GM12801 (cell line): ENCODE results near the gene SUGCT.

ENCODE experiments used
- TF ChIP-seq, protein P1 (sequence below): IDR thresholded peaks from one replicate; pipeline ENCODE4 v1.5.1; 2011; ENCODE audit warnings: control low read depth; ENCODE audit not compliant: insufficient read length; ENCODE audit errors: extremely low read depth

The SUGCT gene

GRCh38 chr7:40659231-40659630 is 524.4 kb downstream of the SUGCT start:
- TF ChIP-seq, protein P1, sequence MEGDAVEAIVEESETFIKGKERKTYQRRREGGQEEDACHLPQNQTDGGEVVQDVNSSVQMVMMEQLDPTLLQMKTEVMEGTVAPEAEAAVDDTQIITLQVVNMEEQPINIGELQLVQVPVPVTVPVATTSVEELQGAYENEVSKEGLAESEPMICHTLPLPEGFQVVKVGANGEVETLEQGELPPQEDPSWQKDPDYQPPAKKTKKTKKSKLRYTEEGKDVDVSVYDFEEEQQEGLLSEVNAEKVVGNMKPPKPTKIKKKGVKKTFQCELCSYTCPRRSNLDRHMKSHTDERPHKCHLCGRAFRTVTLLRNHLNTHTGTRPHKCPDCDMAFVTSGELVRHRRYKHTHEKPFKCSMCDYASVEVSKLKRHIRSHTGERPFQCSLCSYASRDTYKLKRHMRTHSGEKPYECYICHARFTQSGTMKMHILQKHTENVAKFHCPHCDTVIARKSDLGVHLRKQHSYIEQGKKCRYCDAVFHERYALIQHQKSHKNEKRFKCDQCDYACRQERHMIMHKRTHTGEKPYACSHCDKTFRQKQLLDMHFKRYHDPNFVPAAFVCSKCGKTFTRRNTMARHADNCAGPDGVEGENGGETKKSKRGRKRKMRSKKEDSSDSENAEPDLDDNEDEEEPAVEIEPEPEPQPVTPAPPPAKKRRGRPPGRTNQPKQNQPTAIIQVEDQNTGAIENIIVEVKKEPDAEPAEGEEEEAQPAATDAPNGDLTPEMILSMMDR, result no peak

DNA sequence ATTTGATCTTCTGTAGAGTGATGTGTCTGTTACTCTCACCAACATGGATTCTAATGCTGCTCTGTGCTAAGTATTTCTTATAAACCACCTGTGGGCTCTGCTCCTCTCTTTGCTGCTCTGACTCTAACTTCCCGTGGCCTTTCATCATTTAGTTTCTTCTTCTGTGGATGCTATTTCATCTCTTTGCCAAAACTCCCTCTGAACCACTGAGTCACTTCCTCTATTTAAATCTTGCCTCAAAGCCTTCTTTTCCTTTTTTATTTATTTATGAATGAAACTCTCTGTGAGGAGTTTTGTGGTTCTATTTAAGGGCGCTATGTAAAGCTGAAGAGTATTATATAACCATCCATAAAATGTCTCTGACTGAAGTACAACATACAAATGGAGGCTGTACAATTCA is 538.5 kb downstream of the SUGCT start:
- TF ChIP-seq, protein P1, result no peak

DNA sequence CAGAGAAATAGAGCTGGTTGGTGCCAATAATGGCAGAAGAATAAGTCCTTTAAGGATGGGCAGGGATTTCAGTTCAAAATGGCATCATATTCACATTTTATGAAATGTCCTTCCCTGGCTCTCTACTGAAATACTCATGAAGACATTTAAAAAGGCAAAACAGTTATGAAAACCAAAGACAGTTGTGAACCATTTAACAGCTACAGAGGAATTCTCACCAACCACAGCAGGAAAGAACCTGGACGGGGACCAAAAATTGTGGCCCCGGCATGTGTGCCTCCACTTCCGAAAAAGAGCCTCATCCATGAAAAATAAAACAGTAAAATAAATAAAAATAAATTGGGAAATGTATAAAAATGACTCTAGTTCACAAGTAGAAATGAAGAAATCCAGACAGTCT is 539.5 kb downstream of the SUGCT start:
- TF ChIP-seq, protein P1, result no peak

DNA sequence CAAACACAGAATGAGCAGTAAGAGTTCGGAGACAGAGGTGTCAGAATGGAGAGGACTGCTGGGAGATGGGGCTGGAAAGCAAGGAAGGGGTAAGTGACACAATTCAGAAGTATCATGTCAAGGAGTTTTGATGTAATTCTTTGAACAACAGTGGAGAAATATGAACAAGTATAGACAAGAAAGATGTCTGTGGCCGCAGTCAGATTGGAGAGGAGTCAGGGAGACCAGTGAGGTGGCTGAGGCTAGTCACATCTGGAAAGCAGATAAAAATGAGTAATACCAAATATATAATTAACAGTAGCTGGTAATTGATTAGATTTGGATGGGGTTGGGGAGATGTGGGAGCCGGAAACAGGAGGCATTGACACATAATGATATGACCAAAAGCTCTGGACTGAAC is 540.9 kb downstream of the SUGCT start:
- TF ChIP-seq, protein P1, result no peak

DNA sequence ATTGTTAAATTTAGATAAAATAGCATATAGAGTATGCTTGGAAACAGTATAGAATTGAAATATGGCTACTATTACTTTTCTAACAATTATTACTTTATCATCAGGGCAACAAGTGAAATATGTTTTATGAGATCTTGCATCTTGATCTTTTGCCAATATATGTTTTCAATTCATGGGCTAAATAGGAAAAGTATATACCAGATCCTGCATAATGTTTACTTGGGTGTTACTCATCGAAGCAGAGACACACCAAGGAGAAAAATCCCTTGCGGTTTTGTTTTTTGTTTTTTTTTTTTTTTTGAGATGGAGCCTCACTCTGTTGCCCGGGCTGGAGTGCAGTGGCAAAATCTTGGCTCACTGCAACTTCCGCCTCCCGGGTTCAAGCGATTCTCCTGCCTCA is 541.4 kb downstream of the SUGCT start:
- TF ChIP-seq, protein P1, result no peak

DNA sequence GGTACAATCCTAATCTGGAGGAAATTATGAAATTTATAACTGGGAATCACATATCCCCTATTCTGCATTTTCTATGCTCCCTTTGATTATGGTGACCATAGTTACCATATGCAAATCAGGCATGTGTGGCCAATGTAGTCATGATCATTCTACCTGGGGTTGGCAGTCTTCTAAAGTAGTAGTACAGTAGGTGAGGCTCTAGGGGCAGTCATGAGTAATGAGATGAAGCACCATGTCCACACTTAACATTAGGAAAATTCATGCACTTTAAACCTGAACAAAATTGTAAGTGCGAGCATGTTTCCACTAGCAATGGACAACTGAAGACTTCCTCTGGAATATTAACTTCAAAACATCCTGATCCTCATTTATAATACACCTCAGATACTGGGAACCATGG is 545.9 kb downstream of the SUGCT start:
- TF ChIP-seq, protein P1, result no peak

DNA sequence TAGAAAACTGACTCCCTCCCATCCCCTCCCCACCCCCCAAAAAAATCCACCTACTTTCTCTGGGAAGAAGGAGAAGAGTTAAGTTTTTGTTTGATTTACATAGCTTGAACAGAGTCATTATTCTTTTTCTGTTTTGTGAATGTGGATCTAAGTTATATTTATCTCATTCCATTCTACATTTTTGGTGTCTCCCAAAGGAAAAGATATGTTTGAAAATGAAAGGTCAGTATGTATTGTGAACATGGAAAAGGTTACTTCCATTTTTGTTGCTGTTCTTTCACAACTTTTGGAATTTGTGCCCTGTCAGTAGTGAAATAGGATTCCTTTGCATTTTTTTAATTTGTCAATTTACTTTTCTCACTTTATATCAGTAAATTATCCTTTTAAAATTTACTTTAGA is 547.9 kb downstream of the SUGCT start:
- TF ChIP-seq, protein P1, result no peak
